Neural crest cell (in vitro differentiated cells): ENCODE measurements around the gene COX5A. TPM values are rescaled to one million over a fixed set of nuclear protein-coding genes. Genes with fewer than 3 reads are reported as not detected.

Source experiments
- DNase-seq: peaks from one replicate; pipeline ENCODE4 v3.0.0; 2021; ENCODE audit warnings: low read depth, mixed read lengths, low spot score
- H3K27ac Mint-ChIP-seq: one replicate; pipeline ENCODE4 v1.8.0; 2021; ENCODE audit warnings: mild to moderate bottlenecking, mixed read lengths; ENCODE audit not compliant: unreplicated experiment
- H3K27me3 Mint-ChIP-seq: 2 replicates; pipeline ENCODE4 v1.8.0; 2021; ENCODE audit warnings: low read depth, mild to moderate bottlenecking, mixed read lengths
- H3K36me3 Mint-ChIP-seq: 2 replicates; pipeline ENCODE4 v1.8.0; 2021; ENCODE audit warnings: low read depth, mild to moderate bottlenecking, mixed read lengths
- H3K4me1 Mint-ChIP-seq: 2 replicates; pipeline ENCODE4 v1.8.0; 2021; ENCODE audit warnings: mixed read lengths
- H3K4me3 Mint-ChIP-seq: one replicate; pipeline ENCODE4 v1.8.0; 2021; ENCODE audit warnings: mild to moderate bottlenecking, mixed read lengths
- H3K9me3 Mint-ChIP-seq: 2 replicates; pipeline ENCODE4 v1.8.0; 2021; ENCODE audit warnings: mixed read lengths
- CTCF ChIP-seq: fragments of 200-600 bp; sonication (generic); conservative IDR thresholded peaks from 2 replicates; pipeline ENCODE4 v1.5.0; 2021; ENCODE audit warnings: antibody characterized with exemption, mild to moderate bottlenecking
- total RNA-seq: library from RNA; stranded (reverse); gene quantifications from 2 replicates; pipeline ENCODE4 v1.2.1, GENCODE V29; 2021

Gene COX5A
- total RNA-seq, 1 donor from 2014 or later = 239 TPM

GRCh38 chr15:74962219-74962618 is 24.3 kb upstream of the COX5A start:
- no peak for TF ChIP-seq CTCF
- Mint-ChIP-seq H3K36me3 (no peaks in the 10 kb centered on the region), H3K9me3 (no peaks in the 10 kb centered on the region), H3K4me3 (no peak overlapping the region), H3K27me3 (peaks cover 70% of the 10 kb centered on the region), H3K27ac (no peak overlapping the region), H3K4me1 (peaks cover 19% of the 10 kb centered on the region)
- no peak for DNase-seq

GRCh38 chr15:74961616-74962015 is 23.7 kb upstream of the COX5A start:
- Mint-ChIP-seq H3K27ac (no peak overlapping the region), H3K27me3 (peaks cover 76% of the 10 kb centered on the region), H3K36me3 (no peaks in the 10 kb centered on the region), H3K9me3 (no peaks in the 10 kb centered on the region), H3K4me1 (peaks cover 19% of the 10 kb centered on the region), H3K4me3 (no peak overlapping the region)
- no peak for DNase-seq
- no peak for TF ChIP-seq CTCF

- Mint-ChIP-seq H3K27me3 (peaks cover 78% of the 10 kb centered on the region), H3K4me3 (no peak overlapping the region), H3K9me3 (no peaks in the 10 kb centered on the region), H3K4me1 (peaks cover 19% of the 10 kb centered on the region), H3K27ac (no peak overlapping the region), H3K36me3 (no peaks in the 10 kb centered on the region)
- no peak for TF ChIP-seq CTCF
- DNase-seq = no peak
Observed at GRCh38 chr15:74960995-74961588, 23.2 kb upstream of the COX5A start.

GRCh38 chr15:74960286-74960685 is 22.4 kb upstream of the COX5A start:
- Mint-ChIP-seq H3K27me3 (peaks cover 86% of the 10 kb centered on the region), H3K4me1 (peaks cover 25% of the 10 kb centered on the region), H3K36me3 (no peaks in the 10 kb centered on the region), H3K4me3 (no peak overlapping the region), H3K27ac (no peak overlapping the region), H3K9me3 (no peaks in the 10 kb centered on the region)
- DNase-seq = no peak
- no peak for TF ChIP-seq CTCF

GRCh38 chr15:74959586-74959939 is 21.7 kb upstream of the COX5A start:
- no peak for TF ChIP-seq CTCF
- H3K4me1 Mint-ChIP-seq = peaks cover 25% of the 10 kb centered on the region
- H3K27me3 Mint-ChIP-seq = peaks cover 90% of the 10 kb centered on the region
- peak overlapping the region; percentile 82 for H3K4me3 Mint-ChIP-seq
- no peaks in the 10 kb centered on the region for H3K9me3 Mint-ChIP-seq
- no peaks in the 10 kb centered on the region for H3K36me3 Mint-ChIP-seq
- H3K27ac Mint-ChIP-seq = no peak overlapping the region
- DNase-seq = no peak
